ENCODE data around the gene CLCN3.
"Not testable (repeated sequence)": the region's sequence is repeated elsewhere in the genome, so short reads cannot be mapped to it uniquely, and the experiment has no call there.

Gene CLCN3

GRCh38 chr4:169766741-169767140, 146.4 kb downstream of the CLCN3 start:
- Histone ChIP-seq H3K27ac (no peak overlapping the region), H3K36me3 (ENCODE audit: insufficient read depth) (no peaks in the 10 kb centered on the region), H3K27me3 (ENCODE audit: insufficient read depth, low read depth) (no peaks in the 10 kb centered on the region), H3K4me2 (no peak overlapping the region), H3K4me1 (ENCODE audit: low read depth, poor library complexity, severe bottlenecking) (peaks cover 3% of the 10 kb centered on the region), H3K9ac (no peak overlapping the region), H3K79me2 (ENCODE audit: insufficient read depth, low read depth) (no peaks in the 10 kb centered on the region), H4K20me1 (ENCODE audit: insufficient read depth) (no peaks in the 10 kb centered on the region), H3K4me3 (IDR thresholded peaks at IDR 0.05; ENCODE audit: insufficient read depth, low read depth, low read length) (no peak overlapping the region), H2AFZ (ENCODE audit: low read depth) (no peak overlapping the region)
- no peak for TF ChIP-seq CTCF (conservative IDR thresholded peaks at IDR 0.05; ENCODE audit: low read depth, low read length)

GRCh38 chr4:169768385-169768784, 148.0 kb downstream of the CLCN3 start:
- no peaks in the 10 kb centered on the region for H3K79me2 ChIP-seq (ENCODE audit: insufficient read depth, low read depth)
- H3K4me1 ChIP-seq (ENCODE audit: low read depth, poor library complexity, severe bottlenecking): peaks cover 3% of the 10 kb centered on the region

GRCh38 chr4:169770416-169770815, 150.0 kb downstream of the CLCN3 start:
- Histone ChIP-seq H4K20me1 (ENCODE audit: insufficient read depth) (no peaks in the 10 kb centered on the region), H3K4me1 (ENCODE audit: low read depth, poor library complexity, severe bottlenecking) (peaks cover 3% of the 10 kb centered on the region), H3K36me3 (ENCODE audit: insufficient read depth) (no peaks in the 10 kb centered on the region), H3K27ac (no peak overlapping the region), H2AFZ (ENCODE audit: low read depth) (no peak overlapping the region), H3K27me3 (ENCODE audit: insufficient read depth, low read depth) (no peaks in the 10 kb centered on the region), H3K4me3 (IDR thresholded peaks at IDR 0.05; ENCODE audit: insufficient read depth, low read depth, low read length) (no peak overlapping the region), H3K79me2 (ENCODE audit: insufficient read depth, low read depth) (no peaks in the 10 kb centered on the region), H3K4me2 (no peak overlapping the region), H3K9ac (no peak overlapping the region)
- TF ChIP-seq CTCF (conservative IDR thresholded peaks at IDR 0.05; ENCODE audit: low read depth, low read length): no peak

More at GRCh38 chr4:169768385-169768784, 148.0 kb downstream of the CLCN3 start:
- no peak overlapping the region for H2AFZ ChIP-seq (ENCODE audit: low read depth)
- H3K4me3 ChIP-seq (IDR thresholded peaks at IDR 0.05; ENCODE audit: insufficient read depth, low read depth, low read length): no peak overlapping the region
- H3K27ac ChIP-seq: no peak overlapping the region
- TF ChIP-seq CTCF (conservative IDR thresholded peaks at IDR 0.05; ENCODE audit: low read depth, low read length): no peak
- H4K20me1 ChIP-seq (ENCODE audit: insufficient read depth): no peaks in the 10 kb centered on the region
- no peaks in the 10 kb centered on the region for H3K36me3 ChIP-seq (ENCODE audit: insufficient read depth)
- H3K4me2 ChIP-seq: no peak overlapping the region
- H3K27me3 ChIP-seq (ENCODE audit: insufficient read depth, low read depth): no peaks in the 10 kb centered on the region
- no peak overlapping the region for H3K9ac ChIP-seq

GRCh38 chr4:169771556-169772080, 151.2 kb downstream of the CLCN3 start:
- not testable (repeated sequence) for H3K9ac ChIP-seq; H3K27me3 ChIP-seq (ENCODE audit: insufficient read depth, low read depth); H3K4me1 ChIP-seq (ENCODE audit: low read depth, poor library complexity, severe bottlenecking); H3K79me2 ChIP-seq (ENCODE audit: insufficient read depth, low read depth); H3K4me2 ChIP-seq; H4K20me1 ChIP-seq (ENCODE audit: insufficient read depth); H2AFZ ChIP-seq (ENCODE audit: low read depth); H3K4me3 ChIP-seq (IDR thresholded peaks at IDR 0.05; ENCODE audit: insufficient read depth, low read depth, low read length); H3K36me3 ChIP-seq (ENCODE audit: insufficient read depth); H3K27ac ChIP-seq

Data from KMS-11 (cell line).